ENCODE results near the gene ESAM.

- TF ChIP-seq EZH2 (IDR thresholded peaks at IDR 0.05; ENCODE audit: low read depth, low read length, severe bottlenecking): no peak
- TF ChIP-seq E2F6 (IDR thresholded peaks at IDR 0.05): no peak
- TF ChIP-seq JUN (IDR thresholded peaks at IDR 0.05; ENCODE audit: low read depth, low read length): no peak
- TF ChIP-seq POLR2A (IDR thresholded peaks at IDR 0.05; ENCODE audit: control extremely low read depth in 1 of 2, low read depth in 2 of 2, low read length in 2 of 2): no peak
Observed at GRCh38 chr11:124791626-124792341, 29.7 kb upstream of the ESAM start.
